Tibial artery (tissue), 4 donors: ENCODE data around the gene CA10.

Source experiments
- DNase-seq, 2 donors: peaks; one replicate each; pipeline ENCODE4 v3.0.0-alpha.2; 2019
- H3K27ac ChIP-seq, 2 donors: fragments of 200-600 bp; sonication (generic) in 1 of 2; 1 replicate in 1 of 2; 2 replicates in 1 of 2; pipeline ENCODE4 v1.5.1; 2018 to 2019; ENCODE audit warnings: mild to moderate bottlenecking in 1 of 2
- H3K27me3 ChIP-seq, 2 donors: fragments of 200-600 bp; sonication (generic) in 1 of 2; one replicate each; pipeline versions ENCODE4 v1.5.1 to v1.6.0; 2016 to 2019
- H3K36me3 ChIP-seq, 3 donors: fragments of 200-600 bp; sonication (generic) in 2 of 3; one replicate each; pipeline ENCODE4 v1.5.1; 2016 to 2019; ENCODE audit warnings: mild to moderate bottlenecking in 2 of 3
- H3K4me1 ChIP-seq, 4 donors: fragments of 200-600 bp; sonication (generic) in 2 of 4; 1 replicate in 3 of 4; 2 replicates in 1 of 4; pipeline ENCODE4 v1.5.1; 2016 to 2019
- H3K4me3 ChIP-seq, 2 donors: fragments of 200-600 bp; sonication (generic) in 1 of 2; 1 replicate in 1 of 2; 2 replicates in 1 of 2; pipeline ENCODE4 v1.5.1; 2018 to 2019; ENCODE audit warnings: mild to moderate bottlenecking in 2 of 2
- H3K9me3 ChIP-seq, 3 donors: fragments of 200-600 bp; sonication (generic) in 1 of 3; one replicate each; pipeline ENCODE4 v1.5.1; 2016 to 2019
- CTCF ChIP-seq, 2 experiments: fragments of 200-600 bp in 1 of 2; fragments of 450-650 bp in 1 of 2; IDR thresholded peaks; one replicate each; pipeline ENCODE4 v1.5.1; 2017 to 2019; ENCODE audit warnings: antibody characterized with exemption in 2 of 2, mild to moderate bottlenecking in 1 of 2, moderate library complexity in 1 of 2
- intact Hi-C: fragments of 100-400 bp; cut with DNase I; formaldehyde crosslinking; loops from one replicate; pipeline ENCODE4 v1.15.0; 2023; ENCODE audit warnings: low total_unique reads

CA10 gene

DNA sequence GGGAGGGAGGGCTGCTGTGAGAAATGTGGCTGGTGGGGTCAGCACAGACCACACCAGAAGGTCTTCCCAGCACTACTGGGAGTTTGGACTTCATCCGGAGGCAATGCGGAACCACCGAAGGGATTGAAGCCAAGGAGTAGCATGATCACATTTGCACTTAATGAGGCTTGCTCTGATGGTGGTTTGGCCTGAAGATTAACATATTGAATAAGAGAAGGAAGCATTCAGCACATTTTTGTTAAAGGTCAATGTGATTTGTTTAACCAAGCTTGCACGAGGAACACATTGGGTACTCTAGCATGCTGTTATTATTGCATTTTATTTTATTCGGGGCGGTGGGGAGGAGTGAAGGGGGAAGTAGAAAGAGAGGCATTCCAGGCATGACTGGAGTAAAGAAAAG is 519.5 kb downstream of the CA10 start:
- no peaks in the 10 kb centered on the region for H3K4me1 ChIP-seq
- no peaks in the 10 kb centered on the region for H3K27me3 ChIP-seq
- no peak overlapping the region for H3K27ac ChIP-seq
- no peaks in the 10 kb centered on the region for H3K9me3 ChIP-seq
- intact Hi-C loops = no loop called here
- H3K36me3 ChIP-seq = no peaks in the 10 kb centered on the region
- DNase-seq = no peak
- no peak overlapping the region for H3K4me3 ChIP-seq
- no peak for TF ChIP-seq CTCF (IDR thresholded peaks at IDR 0.05)

GRCh38 chr17:51636291-51636690 is 522.2 kb downstream of the CA10 start:
- no peak for DNase-seq
- Histone ChIP-seq H3K9me3 (no peaks in the 10 kb centered on the region), H3K4me1 (no peaks in the 10 kb centered on the region), H3K27ac (no peak overlapping the region), H3K27me3 (no peaks in the 10 kb centered on the region), H3K4me3 (no peak overlapping the region), H3K36me3 (no peaks in the 10 kb centered on the region)
- intact Hi-C loops = no loop called here
- no peak for TF ChIP-seq CTCF (IDR thresholded peaks at IDR 0.05)

- H3K27ac ChIP-seq = no peak overlapping the region
- H3K36me3 ChIP-seq = no peaks in the 10 kb centered on the region
- intact Hi-C loops = no loop called here
Observed at GRCh38 chr17:51630101-51630671, 528.3 kb downstream of the CA10 start.

DNA sequence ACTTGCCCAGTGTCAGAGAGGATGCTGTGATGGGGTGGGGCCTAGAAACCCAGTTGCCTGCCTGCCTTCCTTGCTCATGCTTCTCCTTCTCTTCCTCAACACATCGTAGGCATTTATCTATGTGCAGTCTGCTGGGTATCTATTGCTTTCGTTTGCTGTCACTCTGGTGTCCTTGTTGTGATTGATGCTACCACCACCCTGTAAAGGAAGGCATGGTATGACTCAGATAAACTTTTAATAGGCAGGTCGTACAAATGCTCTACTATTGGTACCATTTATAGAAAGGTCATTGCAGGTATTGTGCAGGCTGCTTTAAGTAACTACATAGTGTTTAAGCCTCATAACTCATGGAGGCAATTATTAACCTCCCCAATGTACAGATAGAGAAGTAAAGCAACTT is 529.3 kb downstream of the CA10 start:
- Histone ChIP-seq H3K27ac (no peak overlapping the region), H3K9me3 (no peaks in the 10 kb centered on the region), H3K27me3 (no peaks in the 10 kb centered on the region), H3K4me3 (no peak overlapping the region), H3K4me1 (no peaks in the 10 kb centered on the region), H3K36me3 (no peaks in the 10 kb centered on the region)
- no peak for TF ChIP-seq CTCF (IDR thresholded peaks at IDR 0.05)
- DNase-seq = no peak
- intact Hi-C loops = loop anchor here (10.0 kb wide), 1 partner anchor 486 kb away; no protein-coding TSS in a partner anchor

More at GRCh38 chr17:51630101-51630671, 528.3 kb downstream of the CA10 start:
- TF ChIP-seq CTCF (IDR thresholded peaks at IDR 0.05) = no peak
- Histone ChIP-seq H3K4me1 (no peaks in the 10 kb centered on the region), H3K9me3 (no peaks in the 10 kb centered on the region), H3K4me3 (no peak overlapping the region), H3K27me3 (no peaks in the 10 kb centered on the region)
- no peak for DNase-seq

GRCh38 chr17:51627779-51628178 is 530.7 kb downstream of the CA10 start:
- H3K4me3 ChIP-seq = no peak overlapping the region
- H3K27ac ChIP-seq = no peak overlapping the region
- H3K36me3 ChIP-seq = no peaks in the 10 kb centered on the region
- H3K9me3 ChIP-seq = no peaks in the 10 kb centered on the region
- H3K27me3 ChIP-seq = no peaks in the 10 kb centered on the region
- TF ChIP-seq CTCF (IDR thresholded peaks at IDR 0.05) = no peak
- H3K4me1 ChIP-seq = no peaks in the 10 kb centered on the region
- DNase-seq = no peak
- intact Hi-C loops = loop anchor here (10.0 kb wide), 1 partner anchor 487 kb away; no protein-coding TSS in a partner anchor

DNA sequence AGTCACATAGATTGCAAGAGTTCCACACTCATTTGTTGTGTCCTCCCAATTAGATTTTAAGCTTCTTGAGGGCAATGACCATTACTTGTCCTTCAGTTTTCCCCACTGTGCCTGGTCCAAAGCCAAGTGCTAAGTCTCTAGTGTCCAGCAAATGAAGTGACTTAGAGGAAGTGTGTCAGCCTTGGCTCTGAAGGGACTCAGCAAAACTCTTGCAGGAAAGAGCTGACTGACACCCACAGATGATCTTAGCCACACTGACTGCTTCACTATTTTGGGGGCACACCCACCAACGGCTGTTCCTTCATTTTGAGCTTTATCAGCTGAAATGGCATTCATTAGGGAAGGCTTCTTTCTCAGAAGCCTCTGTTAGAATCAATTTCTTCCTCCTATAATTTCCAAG is 540.0 kb downstream of the CA10 start:
- Histone ChIP-seq H3K9me3 (no peaks in the 10 kb centered on the region), H3K4me3 (no peak overlapping the region), H3K27me3 (no peaks in the 10 kb centered on the region), H3K36me3 (no peaks in the 10 kb centered on the region), H3K4me1 (no peaks in the 10 kb centered on the region), H3K27ac (no peak overlapping the region)
- intact Hi-C loops = no loop called here
- no peak for TF ChIP-seq CTCF (IDR thresholded peaks at IDR 0.05)
- DNase-seq = no peak
